ENCODE results near the gene ZNF787. TPM values are rescaled to one million over a fixed set of nuclear protein-coding genes. Genes with fewer than 3 reads are reported as not detected.
A peak's percentile ranks its signal among the peaks of the same experiment; 100 is the strongest.

ZNF787 gene
- total RNA-seq, 1 donor = 27.5 TPM

DNA sequence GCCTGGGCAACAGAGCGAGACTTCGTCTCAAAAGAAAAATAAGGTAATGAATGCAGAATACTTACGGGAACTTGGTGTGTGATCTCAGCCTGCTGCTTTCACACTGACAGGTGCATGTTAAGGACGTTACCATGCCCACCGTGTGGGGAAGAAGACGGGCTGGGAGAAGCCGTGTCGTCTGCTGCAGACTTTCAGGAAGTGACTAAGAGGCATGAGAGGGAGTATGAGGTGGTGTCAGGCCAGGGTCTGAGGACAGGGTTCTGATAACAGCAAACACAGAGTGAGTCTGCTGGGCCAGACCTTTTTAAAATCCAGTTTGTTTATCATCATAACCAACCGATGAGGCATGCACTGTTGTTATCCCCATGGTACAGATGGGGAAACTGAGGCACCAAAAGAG lies 41.2 kb upstream of the ZNF787 start:
- H3K36me3 ChIP-seq (ENCODE audit: insufficient read depth, low read length) = peaks cover 16% of the 10 kb centered on the region
- no peaks in the 10 kb centered on the region for H3K9me3 ChIP-seq (ENCODE audit: low read depth, low read length)
- no peaks in the 10 kb centered on the region for H3K79me2 ChIP-seq (ENCODE audit: insufficient read depth, low read length)
- H3K4me1 ChIP-seq (ENCODE audit: insufficient read depth, low read length) = no peaks in the 10 kb centered on the region
- H4K20me1 ChIP-seq (ENCODE audit: insufficient read depth, low read length) = no peaks in the 10 kb centered on the region
- no peak overlapping the region for H3K4me2 ChIP-seq (ENCODE audit: insufficient read depth, low read length)
- no peak overlapping the region for H2AFZ ChIP-seq (ENCODE audit: low read length)
- TF ChIP-seq, protein P1, sequence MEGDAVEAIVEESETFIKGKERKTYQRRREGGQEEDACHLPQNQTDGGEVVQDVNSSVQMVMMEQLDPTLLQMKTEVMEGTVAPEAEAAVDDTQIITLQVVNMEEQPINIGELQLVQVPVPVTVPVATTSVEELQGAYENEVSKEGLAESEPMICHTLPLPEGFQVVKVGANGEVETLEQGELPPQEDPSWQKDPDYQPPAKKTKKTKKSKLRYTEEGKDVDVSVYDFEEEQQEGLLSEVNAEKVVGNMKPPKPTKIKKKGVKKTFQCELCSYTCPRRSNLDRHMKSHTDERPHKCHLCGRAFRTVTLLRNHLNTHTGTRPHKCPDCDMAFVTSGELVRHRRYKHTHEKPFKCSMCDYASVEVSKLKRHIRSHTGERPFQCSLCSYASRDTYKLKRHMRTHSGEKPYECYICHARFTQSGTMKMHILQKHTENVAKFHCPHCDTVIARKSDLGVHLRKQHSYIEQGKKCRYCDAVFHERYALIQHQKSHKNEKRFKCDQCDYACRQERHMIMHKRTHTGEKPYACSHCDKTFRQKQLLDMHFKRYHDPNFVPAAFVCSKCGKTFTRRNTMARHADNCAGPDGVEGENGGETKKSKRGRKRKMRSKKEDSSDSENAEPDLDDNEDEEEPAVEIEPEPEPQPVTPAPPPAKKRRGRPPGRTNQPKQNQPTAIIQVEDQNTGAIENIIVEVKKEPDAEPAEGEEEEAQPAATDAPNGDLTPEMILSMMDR (IDR thresholded peaks at IDR 0.05; ENCODE audit: extremely low read depth, low read depth, low read length) = no peak
- DNase-seq (ENCODE audit: insufficient read length, low spot score, missing footprints) = peak; percentile 88
- no peak overlapping the region for H3K4me3 ChIP-seq (ENCODE audit: insufficient read depth, low read length)
- H3K27me3 ChIP-seq (ENCODE audit: insufficient read depth, low read length) = no peaks in the 10 kb centered on the region
- no peak overlapping the region for H3K27ac ChIP-seq (ENCODE audit: low read depth, low read length)

DNA sequence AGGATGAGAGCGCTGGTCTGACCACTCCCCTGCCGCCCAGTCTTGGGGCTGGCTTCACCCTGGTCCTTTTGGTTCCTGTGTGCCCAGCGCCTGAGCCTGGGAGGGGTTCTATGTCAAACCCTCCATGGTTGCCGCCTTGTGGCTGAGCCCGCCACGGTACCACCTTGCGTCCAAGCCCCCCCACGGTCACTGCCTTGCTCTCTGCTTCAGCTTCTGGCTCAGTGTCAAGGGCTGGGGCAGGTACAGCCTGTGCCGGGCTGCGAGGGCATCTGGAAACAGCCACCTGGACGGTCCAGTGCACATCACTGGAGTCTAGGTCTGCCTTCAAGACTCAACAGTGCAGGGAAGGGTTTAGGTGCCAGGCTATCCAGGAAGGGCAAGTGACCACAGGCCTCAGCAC lies 40.4 kb upstream of the ZNF787 start:
- TF ChIP-seq, protein P1 (IDR thresholded peaks at IDR 0.05; ENCODE audit: extremely low read depth, low read depth, low read length) = no peak
- Histone ChIP-seq H3K9me3 (ENCODE audit: low read depth, low read length) (no peaks in the 10 kb centered on the region), H3K4me3 (ENCODE audit: insufficient read depth, low read length) (no peak overlapping the region), H3K27me3 (ENCODE audit: insufficient read depth, low read length) (no peaks in the 10 kb centered on the region), H3K4me1 (ENCODE audit: insufficient read depth, low read length) (no peaks in the 10 kb centered on the region), H3K79me2 (ENCODE audit: insufficient read depth, low read length) (no peaks in the 10 kb centered on the region), H2AFZ (ENCODE audit: low read length) (no peak overlapping the region), H4K20me1 (ENCODE audit: insufficient read depth, low read length) (no peaks in the 10 kb centered on the region), H3K36me3 (ENCODE audit: insufficient read depth, low read length) (peaks cover 16% of the 10 kb centered on the region), H3K27ac (ENCODE audit: low read depth, low read length) (no peak overlapping the region), H3K4me2 (ENCODE audit: insufficient read depth, low read length) (no peak overlapping the region)
- no peak for DNase-seq (ENCODE audit: insufficient read length, low spot score, missing footprints)

DNA sequence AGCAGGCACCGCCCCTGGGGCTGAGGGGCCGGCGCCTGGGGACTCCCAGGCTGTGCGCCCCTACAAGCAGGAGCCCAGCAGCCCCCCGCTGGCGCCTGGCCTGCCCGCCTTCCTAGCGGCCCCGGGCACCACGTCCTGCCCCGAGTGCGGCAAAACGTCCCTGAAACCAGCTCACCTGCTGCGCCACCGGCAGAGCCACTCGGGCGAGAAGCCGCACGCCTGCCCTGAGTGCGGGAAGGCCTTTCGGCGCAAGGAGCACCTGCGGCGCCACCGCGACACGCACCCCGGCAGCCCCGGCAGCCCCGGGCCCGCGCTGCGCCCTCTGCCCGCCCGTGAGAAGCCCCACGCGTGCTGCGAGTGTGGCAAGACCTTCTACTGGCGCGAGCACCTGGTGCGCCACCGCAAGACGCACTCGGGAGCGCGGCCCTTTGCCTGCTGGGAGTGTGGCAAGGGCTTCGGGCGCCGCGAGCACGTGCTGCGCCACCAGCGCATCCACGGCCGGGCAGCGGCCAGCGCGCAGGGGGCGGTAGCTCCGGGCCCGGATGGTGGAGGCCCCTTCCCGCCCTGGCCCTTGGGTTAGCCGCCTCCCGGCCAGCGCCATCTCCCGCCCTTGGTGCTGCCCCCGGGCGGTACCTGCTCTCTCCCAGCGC lies 38.7 kb upstream of the ZNF787 start:
- TF ChIP-seq, protein P1 (IDR thresholded peaks at IDR 0.05; ENCODE audit: extremely low read depth, low read depth, low read length) = no peak

DNA sequence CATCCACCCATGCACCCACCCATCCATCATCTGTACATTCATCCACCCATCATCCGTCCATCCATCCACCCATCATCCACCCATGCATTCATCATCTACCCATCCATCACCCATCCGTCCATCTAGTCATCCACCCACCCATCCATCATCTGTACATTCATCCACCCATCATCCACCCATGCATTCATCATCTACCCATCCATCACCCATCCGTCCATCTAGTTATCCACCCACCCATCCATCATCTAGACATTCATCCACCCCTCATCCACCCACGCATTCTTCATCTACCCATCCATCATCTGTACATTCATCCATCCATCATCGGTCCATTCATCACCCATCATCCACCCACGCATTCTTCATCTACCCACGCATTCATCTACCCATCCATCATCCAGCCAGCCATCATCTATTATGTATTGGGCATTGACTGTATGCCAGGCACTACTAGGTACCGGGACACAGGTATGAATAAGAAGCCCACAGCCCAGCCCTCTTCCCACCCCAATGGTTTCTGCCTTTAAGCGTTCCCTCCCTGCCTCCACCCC lies 38.0 kb upstream of the ZNF787 start:
- no peak overlapping the region for H3K27ac ChIP-seq (ENCODE audit: low read depth, low read length)
- no peak overlapping the region for H2AFZ ChIP-seq (ENCODE audit: low read length)
- no peaks in the 10 kb centered on the region for H4K20me1 ChIP-seq (ENCODE audit: insufficient read depth, low read length)
- peak; percentile 83 for DNase-seq (ENCODE audit: insufficient read length, low spot score, missing footprints)
- H3K27me3 ChIP-seq (ENCODE audit: insufficient read depth, low read length) = no peaks in the 10 kb centered on the region
- H3K4me1 ChIP-seq (ENCODE audit: insufficient read depth, low read length) = no peaks in the 10 kb centered on the region
- no peaks in the 10 kb centered on the region for H3K9me3 ChIP-seq (ENCODE audit: low read depth, low read length)
- TF ChIP-seq, protein P1 (IDR thresholded peaks at IDR 0.05; ENCODE audit: extremely low read depth, low read depth, low read length) = no peak
- peaks cover 20% of the 10 kb centered on the region for H3K36me3 ChIP-seq (ENCODE audit: insufficient read depth, low read length)
- no peaks in the 10 kb centered on the region for H3K79me2 ChIP-seq (ENCODE audit: insufficient read depth, low read length)
- no peak overlapping the region for H3K4me2 ChIP-seq (ENCODE audit: insufficient read depth, low read length)
- no peak overlapping the region for H3K4me3 ChIP-seq (ENCODE audit: insufficient read depth, low read length)

More for the DNA sequence above, 38.7 kb upstream of the ZNF787 start:
- Histone ChIP-seq H3K4me1 (ENCODE audit: insufficient read depth, low read length) (no peaks in the 10 kb centered on the region), H4K20me1 (ENCODE audit: insufficient read depth, low read length) (no peaks in the 10 kb centered on the region), H3K36me3 (ENCODE audit: insufficient read depth, low read length) (peaks cover 20% of the 10 kb centered on the region), H3K27me3 (ENCODE audit: insufficient read depth, low read length) (no peaks in the 10 kb centered on the region), H3K4me3 (ENCODE audit: insufficient read depth, low read length) (no peak overlapping the region), H2AFZ (ENCODE audit: low read length) (no peak overlapping the region), H3K9me3 (ENCODE audit: low read depth, low read length) (no peaks in the 10 kb centered on the region), H3K27ac (ENCODE audit: low read depth, low read length) (no peak overlapping the region), H3K79me2 (ENCODE audit: insufficient read depth, low read length) (no peaks in the 10 kb centered on the region), H3K4me2 (ENCODE audit: insufficient read depth, low read length) (no peak overlapping the region)
- DNase-seq (ENCODE audit: insufficient read length, low spot score, missing footprints) = no peak

All from osteoblast (primary cell).